Measurements from ENCODE around the gene EID1. TPM values are rescaled to one million over a fixed set of nuclear protein-coding genes. Genes with fewer than 3 reads are reported as not detected.

The EID1 gene
- total and polyA plus RNA-seq, 9 of the 15 experiments (the other 6 are each of a cell fraction or from before 2014, with no cell fraction given) = 46.5 to 211 (median 143) TPM

- peak; percentile 44; the same call in 1 of the 2 replicates for TF ChIP-seq JUN (IDR thresholded peaks at IDR 0.05; ENCODE audit: borderline replicate concordance, low read depth, low read length)
- no peak for TF ChIP-seq JUN (CRISPR knock-in tag; IDR thresholded peaks at IDR 0.05; ENCODE audit: borderline replicate concordance)
- TF ChIP-seq PKNOX1 (IDR thresholded peaks at IDR 0.05) = peak; percentile 78
- no peak for TF ChIP-seq BCOR (IDR thresholded peaks at IDR 0.05)
- TF ChIP-seq MYC (IDR thresholded peaks at IDR 0.05; ENCODE audit: low read depth, low read length) = peak; percentile 18; the same call in 1 of the 2 replicates
- no peak for TF ChIP-seq MYC (CRISPR knock-in tag; IDR thresholded peaks at IDR 0.05; ENCODE audit: borderline replicate concordance, low read depth)
- peak; percentile 18; the same call in 1 of the 2 replicates for TF ChIP-seq NCOA1 (IDR thresholded peaks at IDR 0.05; ENCODE audit: low read depth)
- TF ChIP-seq SOX6 (IDR thresholded peaks at IDR 0.05) = peak; percentile 39; the same call in 1 of the 2 replicates
- 0 out of 2 replicates have a peak, but pooled peaks have one; percentile 49 for TF ChIP-seq CHAMP1 (IDR thresholded peaks at IDR 0.05)
- peak; percentile 57; the same call in 1 of the 2 replicates for TF ChIP-seq EP300 (IDR thresholded peaks at IDR 0.05; ENCODE audit: low read length)
- peak; percentile 80 for TF ChIP-seq SMARCA4 (IDR thresholded peaks at IDR 0.05)
- no peak for TF ChIP-seq FOXK1 (CRISPR knock-in tag; IDR thresholded peaks at IDR 0.05; ENCODE audit: borderline replicate concordance)
- no peak for TF ChIP-seq BCLAF1 (IDR thresholded peaks at IDR 0.05; ENCODE audit: borderline replicate concordance in 1 of 2, control insufficient read depth in 1 of 2, low read depth in 2 of 2, low read length in 1 of 2)
- peak; percentile 57; the same call in 1 of the 2 replicates for TF ChIP-seq JUND (IDR thresholded peaks at IDR 0.05; ENCODE audit: borderline replicate concordance, low read depth, low read length)
- TF ChIP-seq JUND (tag; IDR thresholded peaks at IDR 0.05; ENCODE audit: borderline replicate concordance, low read depth, low read length) = peak; percentile 55; the same call in 1 of the 3 replicates
- peak; percentile 90 for TF ChIP-seq MAFF (IDR thresholded peaks at IDR 0.05; ENCODE audit: low read length)
- peak; percentile 54 for TF ChIP-seq TAL1 (IDR thresholded peaks at IDR 0.05)
- peak in 1 of 2 experiments; percentile 20 for TF ChIP-seq AFF1 (IDR thresholded peaks at IDR 0.05; ENCODE audit: low read depth in 1 of 2, partially characterized antibody in 2 of 2)
Observed at GRCh38 chr15:48858401-48858800, 19.5 kb upstream of the EID1 start (continued).
